ENCODE results near the gene SUSD1.

- TF ChIP-seq, protein P1, sequence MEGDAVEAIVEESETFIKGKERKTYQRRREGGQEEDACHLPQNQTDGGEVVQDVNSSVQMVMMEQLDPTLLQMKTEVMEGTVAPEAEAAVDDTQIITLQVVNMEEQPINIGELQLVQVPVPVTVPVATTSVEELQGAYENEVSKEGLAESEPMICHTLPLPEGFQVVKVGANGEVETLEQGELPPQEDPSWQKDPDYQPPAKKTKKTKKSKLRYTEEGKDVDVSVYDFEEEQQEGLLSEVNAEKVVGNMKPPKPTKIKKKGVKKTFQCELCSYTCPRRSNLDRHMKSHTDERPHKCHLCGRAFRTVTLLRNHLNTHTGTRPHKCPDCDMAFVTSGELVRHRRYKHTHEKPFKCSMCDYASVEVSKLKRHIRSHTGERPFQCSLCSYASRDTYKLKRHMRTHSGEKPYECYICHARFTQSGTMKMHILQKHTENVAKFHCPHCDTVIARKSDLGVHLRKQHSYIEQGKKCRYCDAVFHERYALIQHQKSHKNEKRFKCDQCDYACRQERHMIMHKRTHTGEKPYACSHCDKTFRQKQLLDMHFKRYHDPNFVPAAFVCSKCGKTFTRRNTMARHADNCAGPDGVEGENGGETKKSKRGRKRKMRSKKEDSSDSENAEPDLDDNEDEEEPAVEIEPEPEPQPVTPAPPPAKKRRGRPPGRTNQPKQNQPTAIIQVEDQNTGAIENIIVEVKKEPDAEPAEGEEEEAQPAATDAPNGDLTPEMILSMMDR (IDR thresholded peaks at IDR 0.05) = no peak
- TF ChIP-seq POLR2A (IDR thresholded peaks at IDR 0.05) = no peak
Observed at GRCh38 chr9:112120030-112120341, 55.1 kb downstream of the SUSD1 start.

All from body of pancreas (tissue), 4 donors.